Measurements from ENCODE around the gene SEMA5A. TPM values are rescaled to one million over a fixed set of nuclear protein-coding genes. Genes with fewer than 3 reads are reported as not detected.

The SEMA5A gene
- total and polyA plus RNA-seq, 11 donors, result 4.6 to 71.5 (median 33.8) TPM

DNA sequence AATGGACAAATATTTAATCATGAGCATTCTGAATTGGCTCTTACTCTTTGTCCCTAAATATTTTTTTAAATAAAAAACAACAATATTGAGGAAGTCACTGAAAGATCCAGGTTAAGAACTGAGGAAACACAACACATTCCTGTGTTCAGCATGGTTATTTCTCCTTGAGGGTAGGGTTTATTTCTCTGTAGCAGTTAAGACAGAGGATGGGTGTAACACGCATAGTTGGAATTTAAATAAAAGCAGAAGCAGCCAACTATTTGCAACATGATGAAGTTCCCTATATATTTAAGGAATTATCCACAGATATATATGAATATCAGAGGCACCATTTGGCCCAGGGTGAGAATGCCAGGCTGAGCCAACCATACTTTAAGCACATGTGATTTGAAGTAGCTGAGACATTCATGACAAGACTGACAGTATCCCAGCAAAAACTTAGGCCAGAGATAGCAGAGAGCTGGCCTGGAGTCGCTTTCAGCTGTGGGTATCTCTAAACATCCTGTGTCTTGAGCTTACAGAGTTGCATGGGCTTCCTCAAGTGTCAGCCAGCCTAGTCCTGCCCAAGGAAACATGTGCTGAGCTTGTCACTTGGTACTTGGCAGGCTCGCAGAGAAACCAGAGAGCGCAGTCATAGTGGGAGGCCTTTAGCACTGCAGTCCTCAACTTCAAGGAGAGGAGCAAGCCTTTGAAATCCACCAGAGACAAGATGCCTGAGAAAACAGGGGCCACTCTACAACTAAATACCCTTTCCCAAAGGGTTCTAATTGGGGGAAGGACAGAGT is 43.6 kb downstream of the SEMA5A start:
- H3K36me3 ChIP-seq, result no peaks in the 10 kb centered on the region
- intact Hi-C loops (cut with DNase I), result loop anchor here in 3 of 10 donors (5.0 to 10.0 kb wide), 2 partner anchors 40 to 217 kb away; no protein-coding TSS in a partner anchor
- H3K4me3 ChIP-seq, result no peak overlapping the region
- no peaks in the 10 kb centered on the region for H3K27me3 ChIP-seq
- 35 to 54% (median 41%) methylated on average over 4 of the region's 4 CpGs for WGBS, 4 donors
- peak overlapping the region; percentile 28 to 86 (median 62) for H3K27ac ChIP-seq
- peaks cover 0 to 49% (median 18%) of the 10 kb centered on the region in 12 donors for H3K4me1 ChIP-seq
- no peaks in the 10 kb centered on the region for H3K9me3 ChIP-seq
- no peak for TF ChIP-seq POLR2A (IDR thresholded peaks at IDR 0.05)
- TF ChIP-seq, protein P1, sequence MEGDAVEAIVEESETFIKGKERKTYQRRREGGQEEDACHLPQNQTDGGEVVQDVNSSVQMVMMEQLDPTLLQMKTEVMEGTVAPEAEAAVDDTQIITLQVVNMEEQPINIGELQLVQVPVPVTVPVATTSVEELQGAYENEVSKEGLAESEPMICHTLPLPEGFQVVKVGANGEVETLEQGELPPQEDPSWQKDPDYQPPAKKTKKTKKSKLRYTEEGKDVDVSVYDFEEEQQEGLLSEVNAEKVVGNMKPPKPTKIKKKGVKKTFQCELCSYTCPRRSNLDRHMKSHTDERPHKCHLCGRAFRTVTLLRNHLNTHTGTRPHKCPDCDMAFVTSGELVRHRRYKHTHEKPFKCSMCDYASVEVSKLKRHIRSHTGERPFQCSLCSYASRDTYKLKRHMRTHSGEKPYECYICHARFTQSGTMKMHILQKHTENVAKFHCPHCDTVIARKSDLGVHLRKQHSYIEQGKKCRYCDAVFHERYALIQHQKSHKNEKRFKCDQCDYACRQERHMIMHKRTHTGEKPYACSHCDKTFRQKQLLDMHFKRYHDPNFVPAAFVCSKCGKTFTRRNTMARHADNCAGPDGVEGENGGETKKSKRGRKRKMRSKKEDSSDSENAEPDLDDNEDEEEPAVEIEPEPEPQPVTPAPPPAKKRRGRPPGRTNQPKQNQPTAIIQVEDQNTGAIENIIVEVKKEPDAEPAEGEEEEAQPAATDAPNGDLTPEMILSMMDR (IDR thresholded peaks at IDR 0.05), result no peak
- ATAC-seq (peak; percentile 82 to 89 (median 83)), DNase-seq (peak in 3 of 5 donors; percentile 33 to 62 (median 61))

DNA sequence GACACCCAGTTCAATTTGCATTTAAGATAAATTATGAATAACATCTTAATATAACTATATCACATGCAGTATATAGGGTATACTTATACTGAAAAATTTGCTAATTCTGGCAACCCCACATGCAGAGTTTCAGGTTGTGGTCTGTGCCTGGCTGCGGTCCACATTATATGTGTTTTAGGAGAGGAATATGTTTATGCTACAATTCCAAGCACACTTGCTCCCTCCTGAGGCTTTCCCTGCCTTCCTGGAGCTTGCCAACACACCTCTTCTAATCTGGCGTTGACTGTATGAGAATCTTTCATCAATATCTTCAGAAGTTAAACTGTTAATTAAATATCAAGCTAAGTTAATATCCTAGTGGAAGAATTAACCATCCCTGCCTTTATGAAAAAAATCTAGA is 45.2 kb downstream of the SEMA5A start:
- 77% methylated on average over 2 of the region's 2 CpGs for WGBS, 4 donors
- Histone ChIP-seq H3K27ac (no peak overlapping the region), H3K36me3 (no peaks in the 10 kb centered on the region), H3K4me3 (no peak overlapping the region), H3K4me1 (peaks cover 0 to 46% (median 20%) of the 10 kb centered on the region in 12 donors), H3K9me3 (no peaks in the 10 kb centered on the region), H3K27me3 (no peaks in the 10 kb centered on the region)
- intact Hi-C loops (cut with DNase I), result loop anchor here in 3 of 10 donors (5.0 to 10.0 kb wide), 2 partner anchors 42 to 216 kb away; no protein-coding TSS in a partner anchor
- TF ChIP-seq, protein P1 (IDR thresholded peaks at IDR 0.05), result no peak
- TF ChIP-seq POLR2A (IDR thresholded peaks at IDR 0.05), result no peak
- DNase-seq, result no peak
- ATAC-seq, result no peak

DNA sequence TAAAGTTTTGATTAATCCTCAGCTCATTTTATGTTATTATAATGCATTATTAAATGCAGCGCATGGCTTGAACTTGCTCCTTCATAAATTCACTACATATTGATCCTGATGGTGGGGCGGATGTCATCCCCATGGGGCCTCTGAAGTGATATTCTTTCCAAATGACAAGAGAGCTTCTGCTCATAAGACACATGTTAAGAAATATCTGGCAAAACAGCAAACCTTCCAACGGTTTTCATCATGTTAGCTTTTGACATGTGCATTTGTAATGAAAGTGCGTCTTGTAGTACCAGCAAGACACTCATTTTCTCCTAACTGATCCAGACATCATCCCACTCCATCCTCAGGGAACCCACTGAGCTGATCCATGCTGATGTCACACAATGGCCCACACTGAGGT is 45.7 kb downstream of the SEMA5A start:
- peaks cover 0 to 42% (median 19%) of the 10 kb centered on the region in 12 donors for H3K4me1 ChIP-seq

DNA sequence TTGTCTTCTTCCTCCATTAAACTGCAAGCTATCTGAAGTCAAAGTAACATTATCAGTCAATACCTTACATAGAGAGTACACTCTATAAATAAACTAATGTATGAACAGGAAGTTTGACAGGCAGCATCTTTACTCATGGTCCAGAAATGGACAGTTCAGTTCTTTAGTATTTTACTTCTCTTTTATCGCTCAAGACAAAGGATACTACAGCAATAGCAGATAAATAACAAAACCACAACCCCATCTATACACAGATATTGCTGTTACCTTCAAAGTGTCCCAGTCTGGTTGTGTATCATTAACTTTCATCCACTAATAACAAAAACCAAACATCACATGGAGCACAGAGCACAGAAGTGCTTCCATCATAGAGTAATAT is 46.4 kb downstream of the SEMA5A start:
- Histone ChIP-seq H3K27ac (peak overlapping the region in 1 of 12 donors; percentile 7), H3K36me3 (no peaks in the 10 kb centered on the region), H3K27me3 (no peaks in the 10 kb centered on the region), H3K4me3 (no peak overlapping the region), H3K4me1 (peaks cover 0 to 38% (median 19%) of the 10 kb centered on the region in 12 donors), H3K9me3 (no peaks in the 10 kb centered on the region)
- WGBS, 4 donors, result 88 to 96% (median 91%) methylated on average over 1 of the region's 1 CpG
- DNase-seq (no peak), ATAC-seq (no peak)
- TF ChIP-seq, protein P1 (IDR thresholded peaks at IDR 0.05), result no peak
- no peak for TF ChIP-seq POLR2A (IDR thresholded peaks at IDR 0.05)
- intact Hi-C loops (cut with DNase I), result loop anchor here in 3 of 10 donors (5.0 to 10.0 kb wide), 3 partner anchors 105 to 137 kb away; no protein-coding TSS in a partner anchor

More for the DNA sequence above, 45.7 kb downstream of the SEMA5A start:
- TF ChIP-seq, protein P1 (IDR thresholded peaks at IDR 0.05), result no peak
- no peak for TF ChIP-seq POLR2A (IDR thresholded peaks at IDR 0.05)
- Histone ChIP-seq H3K27ac (no peak overlapping the region), H3K36me3 (no peaks in the 10 kb centered on the region), H3K4me3 (no peak overlapping the region), H3K27me3 (no peaks in the 10 kb centered on the region), H3K9me3 (no peaks in the 10 kb centered on the region)
- intact Hi-C loops (cut with DNase I), result loop anchor here in 3 of 10 donors (5.0 to 10.0 kb wide), 2 partner anchors 42 to 215 kb away; no protein-coding TSS in a partner anchor
- ATAC-seq (peak in 1 of 4 donors; percentile 25), DNase-seq (no peak)
- WGBS, 4 donors, result 71 to 82% (median 76%) methylated on average over 4 of the region's 4 CpGs
